Left ventricle myocardium inferior (tissue), 1 donor: ENCODE measurements around the gene TMEM158. TPM values are rescaled to one million over a fixed set of nuclear protein-coding genes. Genes with fewer than 3 reads are reported as not detected.

Experiments
- DNase-seq: peaks from one replicate; pipeline ENCODE4 v3.0.0-alpha.2; 2020
- H3K27ac ChIP-seq: fragments of 200-600 bp; replicated peaks from 2 replicates; pipeline ENCODE4 v1.8.0; 2021
- H3K27me3 ChIP-seq: fragments of 200-600 bp; 2 replicates; pipeline ENCODE4 v1.8.0; 2021; ENCODE audit warnings: low read depth
- H3K36me3 ChIP-seq: fragments of 200-600 bp; 2 replicates; pipeline ENCODE4 v1.8.0; 2021
- H3K4me1 ChIP-seq: fragments of 200-600 bp; 2 replicates; pipeline ENCODE4 v1.8.0; 2021
- H3K4me3 ChIP-seq: fragments of 200-600 bp; 2 replicates; pipeline ENCODE4 v1.8.0; 2021; ENCODE audit warnings: mild to moderate bottlenecking, moderate library complexity
- H3K9me3 ChIP-seq: fragments of 200-600 bp; replicated peaks from 2 replicates; pipeline ENCODE4 v1.8.0; 2021
- CTCF ChIP-seq: fragments of 200-600 bp; IDR thresholded peaks from 2 replicates; pipeline ENCODE4 v1.8.0; 2021; ENCODE audit warnings: antibody characterized with exemption, mild to moderate bottlenecking, borderline replicate concordance
- intact Hi-C: fragments of 100-400 bp; cut with micrococcal nuclease; formaldehyde crosslinking; loops from one replicate; pipeline ENCODE4 v1.11.0; 2022
- long read RNA-seq: library from polyadenylated mRNA; unstranded; transcript quantifications from one replicate; pipeline ENCODE4 v2.0.0, GENCODE V29; 2021
- total RNA-seq: library from RNA; stranded (reverse); fragmentation: NEBNext Ultra II Directional; extraction: Animal tissue kit (Norgen Biotek cat#: 25700); gene quantifications from one replicate; pipeline ENCODE4 v1.2.1, GENCODE V29; 2021
- donor health status: DM: no; HTN: yes; CAD: no; lungs with severe emphysema.

The TMEM158 gene
- 0.60 TPM for total RNA-seq
- long read RNA-seq, partial matches to known transcripts, result 0 of 4 reads
- long read RNA-seq, other reads (novel, unspliced or antisense), result 0 of 4 reads

GRCh38 chr3:45226206-45226915 lies at the start of gene TMEM158:
TSS of gene TMEM158 (minus strand) at chr3:45226287. CDS start at chr3:45226027, 260 bp downstream.
- Histone ChIP-seq H3K4me1 (peaks cover 15% of the 10 kb centered on the region), H3K4me3 (peak within 1 kb of the TSS; percentile 69), H3K36me3 (no peaks in the 10 kb centered on the region), H3K27ac (no peak within 1 kb of the TSS), H3K27me3 (peaks cover 88% of the 10 kb centered on the region), H3K9me3 (no peaks in the 10 kb centered on the region)
- no peak for TF ChIP-seq CTCF
- intact Hi-C loops, result loop anchor here (10.0 kb wide), 1 partner anchor 268 kb away; no protein-coding TSS in a partner anchor
- peak; percentile 83 for DNase-seq

- no peaks in the 10 kb centered on the region for H3K36me3 ChIP-seq
- H3K4me1 ChIP-seq, result no peaks in the 10 kb centered on the region
- H3K27ac ChIP-seq, result no peak overlapping the region
- H3K27me3 ChIP-seq, result peaks cover 53% of the 10 kb centered on the region
- peaks cover 37% of the 10 kb centered on the region for H3K9me3 ChIP-seq
- DNase-seq, result no peak
- intact Hi-C loops, result no loop called here
- H3K4me3 ChIP-seq, result no peak overlapping the region
- TF ChIP-seq CTCF, result no peak
Measured at GRCh38 chr3:45275006-45275704, 49.1 kb upstream of the TMEM158 start.

GRCh38 chr3:45273681-45274515 lies 47.8 kb upstream of the TMEM158 start:
- intact Hi-C loops, result no loop called here
- no peaks in the 10 kb centered on the region for H3K4me1 ChIP-seq
- DNase-seq, result no peak

GRCh38 chr3:45272828-45273470 lies 46.9 kb upstream of the TMEM158 start:
- Histone ChIP-seq H3K36me3 (no peaks in the 10 kb centered on the region), H3K4me3 (no peak overlapping the region), H3K27me3 (peaks cover 70% of the 10 kb centered on the region), H3K9me3 (peaks cover 19% of the 10 kb centered on the region), H3K4me1 (no peaks in the 10 kb centered on the region), H3K27ac (no peak overlapping the region)
- intact Hi-C loops, result no loop called here
- DNase-seq, result no peak
- no peak for TF ChIP-seq CTCF

More at GRCh38 chr3:45273681-45274515, 47.8 kb upstream of the TMEM158 start:
- no peak for TF ChIP-seq CTCF
- Histone ChIP-seq H3K4me3 (no peak overlapping the region), H3K27ac (no peak overlapping the region), H3K36me3 (no peaks in the 10 kb centered on the region), H3K27me3 (peaks cover 61% of the 10 kb centered on the region), H3K9me3 (peaks cover 26% of the 10 kb centered on the region)
